Pancreas (tissue), 10 donors: ENCODE results near the gene TEK. TPM values are rescaled to one million over a fixed set of nuclear protein-coding genes. Genes with fewer than 3 reads are reported as not detected.
"Not testable (repeated sequence)": the region's sequence is repeated elsewhere in the genome, so short reads cannot be mapped to it uniquely, and the experiment has no call there.

Source experiments
- ATAC-seq, 4 donors: fragments of 200-7000 bp; cut with Tn5 transposase; one replicate each; pipeline versions ENCODE4 v1.8.0 to v1.9.1; 2020; ENCODE audit warnings: mild to moderate bottlenecking in 4 of 4, moderate library complexity in 4 of 4
- DNase-seq, 6 donors: peaks; one replicate each; pipeline ENCODE4 v3.0.0-alpha.2; 2020
- FAIRE-seq: peaks from 2 replicates; lab custom pipeline; 2012; peaks lifted over from hg19 to GRCh38; lab: Jason Lieb, UNC
- H3K27ac ChIP-seq, 4 donors: fragments of 200-600 bp; sonication (generic); 1 replicate in 3 of 4; 2 replicates in 1 of 4; pipeline versions ENCODE4 v1.5.0 to v1.8.0; 2020
- H3K27me3 ChIP-seq, 4 donors: fragments of 200-600 bp; one replicate each; pipeline ENCODE4 v1.8.0; 2021
- H3K36me3 ChIP-seq, 3 donors: fragments of 200-600 bp; sonication (generic) in 1 of 3; one replicate each; pipeline versions ENCODE4 v1.5.0 to v1.8.0; 2020 to 2021
- H3K4me1 ChIP-seq, 3 donors: fragments of 200-600 bp; one replicate each; pipeline ENCODE4 v1.8.0; 2021
- H3K4me3 ChIP-seq, 4 donors: fragments of 200-600 bp; sonication (generic) in 2 of 4; one replicate each; pipeline versions ENCODE4 v1.5.0 to v1.8.0; 2020 to 2021
- H3K9me3 ChIP-seq, 4 donors: fragments of 200-600 bp; one replicate each; pipeline ENCODE4 v1.8.0; 2021
- WGBS, 2 donors: extraction: QIAGEN DNeasy Blood & Tissue Kit; methylation state at CpG; one replicate each; pipeline ENCODE4 v1.1.7; 2013; 5-methylcytosine and 5-hydroxymethylcytosine counted together
- intact Hi-C, 3 donors: fragments of 100-400 bp; cut with DNase I; formaldehyde crosslinking; loops; one replicate each; pipeline versions ENCODE4 v1.11.1 to v1.14.2; 2022
- polyA plus RNA-seq, 2 donors: library from polyadenylated mRNA; stranded (reverse); fragments of 200-250 nt; gene quantifications; one replicate each; pipeline ENCODE4 v1.2.3, GENCODE V29; 2013
- total RNA-seq, 6 donors: library from RNA; stranded (reverse); fragmentation: NEBNext Ultra II Directional in 4 of 6; extraction: Animal tissue kit (Norgen Biotek cat#: 25700) in 4 of 6; gene quantifications; one replicate each; pipeline versions ENCODE4 v1.2.1 to v1.2.4, GENCODE V29; 2021 to 2023
- TF ChIP-seq, protein P1 (sequence below), 4 donors: fragments of 200-600 bp; sonication (generic) in 3 of 4; IDR thresholded peaks; one replicate each; pipeline versions ENCODE4 v1.5.0 to v1.8.0; 2021; ENCODE audit warnings: antibody characterized with exemption in 4 of 4
- donor health status: healthy with polysubstance abuse.
- donor health status: DM: no; HTN: no; CAD: no; lungs with moderate emphysema.
- donor health status: DM: no; HTN: no; CAD: no.
- donor health status: control.
- donor health status: control.
- donor health status: Bipolar disorder and iron deficiency.
- donor health status: DM: yes; HTN: yes; CAD: no.
- donor health status: DM: no; HTN: no; CAD: no.
- donor health status: DM: no; HTN: no; CAD: no.
- donor health status: DM: yes; HTN: yes; CAD: no.

TEK gene
- total and polyA plus RNA-seq, 8 donors, result 0.91 to 3.8 (median 1.9) TPM

DNA sequence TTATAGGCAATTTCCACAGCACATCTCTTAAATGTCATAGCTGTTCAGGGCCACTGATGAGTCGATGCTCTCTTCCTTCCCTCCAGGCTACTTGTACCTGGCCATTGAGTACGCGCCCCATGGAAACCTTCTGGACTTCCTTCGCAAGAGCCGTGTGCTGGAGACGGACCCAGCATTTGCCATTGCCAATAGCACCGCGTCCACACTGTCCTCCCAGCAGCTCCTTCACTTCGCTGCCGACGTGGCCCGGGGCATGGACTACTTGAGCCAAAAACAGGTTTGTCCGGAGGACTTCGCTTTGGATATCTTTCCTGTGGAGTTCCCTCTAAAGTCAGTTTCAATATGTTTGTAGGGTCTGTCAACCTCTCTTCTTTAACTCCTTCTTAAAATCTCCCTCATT, 103.6 kb downstream of the TEK start:
- DNase-seq, result no peak
- no peak for ATAC-seq
- H3K4me1 ChIP-seq, result no peaks in the 10 kb centered on the region
- no peak overlapping the region for H3K27ac ChIP-seq
- no peak for FAIRE-seq
- no peak overlapping the region for H3K4me3 ChIP-seq
- no peaks in the 10 kb centered on the region for H3K27me3 ChIP-seq
- intact Hi-C loops, result no loop called here
- WGBS, 2 donors, result 85 to 91% methylated on average over 14 of the region's 14 CpGs
- no peaks in the 10 kb centered on the region for H3K36me3 ChIP-seq
- TF ChIP-seq, protein P1, sequence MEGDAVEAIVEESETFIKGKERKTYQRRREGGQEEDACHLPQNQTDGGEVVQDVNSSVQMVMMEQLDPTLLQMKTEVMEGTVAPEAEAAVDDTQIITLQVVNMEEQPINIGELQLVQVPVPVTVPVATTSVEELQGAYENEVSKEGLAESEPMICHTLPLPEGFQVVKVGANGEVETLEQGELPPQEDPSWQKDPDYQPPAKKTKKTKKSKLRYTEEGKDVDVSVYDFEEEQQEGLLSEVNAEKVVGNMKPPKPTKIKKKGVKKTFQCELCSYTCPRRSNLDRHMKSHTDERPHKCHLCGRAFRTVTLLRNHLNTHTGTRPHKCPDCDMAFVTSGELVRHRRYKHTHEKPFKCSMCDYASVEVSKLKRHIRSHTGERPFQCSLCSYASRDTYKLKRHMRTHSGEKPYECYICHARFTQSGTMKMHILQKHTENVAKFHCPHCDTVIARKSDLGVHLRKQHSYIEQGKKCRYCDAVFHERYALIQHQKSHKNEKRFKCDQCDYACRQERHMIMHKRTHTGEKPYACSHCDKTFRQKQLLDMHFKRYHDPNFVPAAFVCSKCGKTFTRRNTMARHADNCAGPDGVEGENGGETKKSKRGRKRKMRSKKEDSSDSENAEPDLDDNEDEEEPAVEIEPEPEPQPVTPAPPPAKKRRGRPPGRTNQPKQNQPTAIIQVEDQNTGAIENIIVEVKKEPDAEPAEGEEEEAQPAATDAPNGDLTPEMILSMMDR (IDR thresholded peaks at IDR 0.05), result no peak
- no peaks in the 10 kb centered on the region for H3K9me3 ChIP-seq

DNA sequence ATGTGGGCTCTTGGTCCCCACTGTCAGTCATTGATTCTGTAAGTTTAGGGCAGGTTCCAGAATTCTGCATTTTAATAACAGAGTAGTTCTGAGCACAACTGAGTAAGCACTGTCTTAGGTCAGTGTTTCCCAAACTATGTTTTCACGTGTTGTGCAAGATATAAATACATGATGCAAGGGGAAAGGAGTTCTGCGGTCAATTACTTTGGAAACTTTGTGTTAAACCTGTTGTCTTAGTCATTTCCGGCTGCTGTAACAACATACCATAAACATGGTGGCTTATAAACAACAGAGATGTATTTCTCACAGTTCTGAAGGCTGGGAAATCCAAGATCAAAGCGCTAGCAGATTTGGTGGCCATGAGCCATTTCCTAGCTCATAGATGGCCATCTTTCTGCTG, 118.2 kb downstream of the TEK start:
- no peaks in the 10 kb centered on the region for H3K9me3 ChIP-seq
- no peaks in the 10 kb centered on the region for H3K36me3 ChIP-seq
- WGBS, 2 donors, result 75 to 86% methylated on average over 4 of the region's 4 CpGs
- H3K27me3 ChIP-seq, result no peaks in the 10 kb centered on the region
- H3K4me3 ChIP-seq, result no peak overlapping the region
- no peak overlapping the region for H3K27ac ChIP-seq
- no peaks in the 10 kb centered on the region for H3K4me1 ChIP-seq
- ATAC-seq (no peak), FAIRE-seq (no peak), DNase-seq (no peak)
- TF ChIP-seq, protein P1 (IDR thresholded peaks at IDR 0.05), result no peak
- intact Hi-C loops, result no loop called here

DNA sequence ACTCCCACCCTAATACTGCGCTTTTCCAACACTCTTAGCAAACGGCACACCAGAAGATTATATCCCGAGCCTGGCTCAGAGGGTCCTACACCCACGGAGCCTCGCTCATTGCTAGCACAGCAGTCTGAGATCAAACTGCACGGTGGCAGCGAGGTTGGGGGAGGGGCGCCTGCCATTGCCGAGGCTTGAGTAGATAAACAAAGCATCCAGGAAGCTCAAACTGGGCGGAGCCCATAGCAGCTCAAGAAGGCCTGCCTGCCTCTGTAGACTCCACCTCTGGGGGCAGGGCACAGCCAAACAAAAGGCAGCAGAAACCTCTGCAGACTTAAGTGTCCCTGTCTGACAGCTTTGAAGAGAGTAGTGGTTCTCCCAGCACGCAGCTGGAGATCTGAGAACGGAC, 130.6 kb downstream of the TEK start:
- H3K4me3 ChIP-seq, intact Hi-C loops, H3K27me3 ChIP-seq, ATAC-seq, H3K27ac ChIP-seq, DNase-seq, H3K36me3 ChIP-seq, H3K4me1 ChIP-seq, FAIRE-seq, H3K9me3 ChIP-seq: not testable (repeated sequence)
- 64 to 73% methylated on average over 12 of the region's 12 CpGs for WGBS, 2 donors

DNA sequence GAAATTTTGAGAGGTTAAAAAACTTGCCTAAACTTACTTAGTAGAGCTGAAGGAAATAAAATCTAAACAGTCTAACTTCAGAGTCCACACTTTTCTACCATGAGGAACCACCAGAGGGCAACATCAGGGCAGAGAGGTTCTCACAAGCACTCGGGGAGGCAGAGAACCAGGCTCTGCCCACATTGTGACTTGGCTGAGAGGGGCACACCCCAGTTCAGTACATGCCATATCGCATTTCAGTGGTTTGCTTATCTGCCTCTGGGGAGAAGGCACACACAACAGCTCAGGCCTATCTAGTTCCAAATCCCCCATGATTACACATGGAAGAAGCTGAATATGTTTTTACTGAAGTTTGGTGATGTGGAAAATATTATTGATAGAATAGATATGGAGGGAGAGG, 138.7 kb downstream of the TEK start:
- intact Hi-C loops, result no loop called here
- peak in 2 of 6 donors; percentile 15 to 19 for DNase-seq
- ATAC-seq, result peak; percentile 46 to 81 (median 78)
- no peaks in the 10 kb centered on the region for H3K27me3 ChIP-seq
- no peak overlapping the region for H3K27ac ChIP-seq
- no peak for FAIRE-seq
- H3K4me3 ChIP-seq, result no peak overlapping the region
- no peaks in the 10 kb centered on the region for H3K36me3 ChIP-seq
- no peaks in the 10 kb centered on the region for H3K4me1 ChIP-seq
- H3K9me3 ChIP-seq, result no peaks in the 10 kb centered on the region
- TF ChIP-seq, protein P1 (IDR thresholded peaks at IDR 0.05), result peak; percentile 16 to 37 (median 32)
- 6 to 9% methylated on average over 2 of the region's 2 CpGs for WGBS, 2 donors

DNA sequence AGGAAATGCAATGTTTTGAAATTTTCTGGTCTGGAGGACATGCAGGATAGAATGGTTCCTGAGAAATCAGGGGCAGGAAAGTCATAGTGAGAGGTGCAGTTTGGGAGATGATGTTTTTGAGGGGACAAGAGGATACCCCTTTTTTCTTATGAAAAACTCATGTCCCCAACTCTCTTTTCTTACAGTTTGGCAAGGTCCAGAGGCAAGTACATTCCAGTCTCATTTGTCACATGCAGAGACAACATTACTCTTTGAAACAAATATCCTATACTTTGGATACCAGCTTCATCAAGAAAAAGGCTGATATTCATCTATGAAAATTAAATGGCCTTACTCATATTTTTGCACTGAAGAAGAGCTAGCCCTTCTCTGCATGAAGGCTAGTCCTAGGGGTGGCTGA, 139.7 kb downstream of the TEK start:
- no peak for DNase-seq
- TF ChIP-seq, protein P1 (IDR thresholded peaks at IDR 0.05), result no peak

More for the DNA sequence above, 139.7 kb downstream of the TEK start:
- Histone ChIP-seq H3K4me3 (no peak overlapping the region), H3K27me3 (no peaks in the 10 kb centered on the region), H3K36me3 (no peaks in the 10 kb centered on the region), H3K27ac (no peak overlapping the region), H3K9me3 (no peaks in the 10 kb centered on the region), H3K4me1 (no peaks in the 10 kb centered on the region)
- FAIRE-seq (no peak), ATAC-seq (no peak)
- intact Hi-C loops, result no loop called here
